Nephron (organoid): ENCODE data around the gene PLEKHA5.
A peak's percentile ranks its signal among the peaks of the same experiment; 100 is the strongest.

ENCODE experiments used
- H3K27ac Mint-ChIP-seq, 3 experiments: 2 replicates each; pipeline ENCODE4 v1.8.0; 2020; ENCODE audit warnings: mixed read lengths in 3 of 3, mild to moderate bottlenecking in 2 of 3, moderate library complexity in 1 of 3
- H3K27me3 Mint-ChIP-seq: 2 replicates; pipeline ENCODE4 v1.8.0; 2021; ENCODE audit warnings: low read depth, mild to moderate bottlenecking, moderate library complexity, mixed read lengths
- H3K36me3 Mint-ChIP-seq: 2 replicates; pipeline ENCODE4 v1.8.0; 2020; ENCODE audit warnings: low read depth, mixed read lengths
- H3K4me1 Mint-ChIP-seq: 2 replicates; pipeline ENCODE4 v1.8.0; 2020; ENCODE audit warnings: mixed read lengths
- H3K4me3 Mint-ChIP-seq, 3 experiments: 2 replicates each; pipeline ENCODE4 v1.8.0; 2020; ENCODE audit warnings: mild to moderate bottlenecking in 3 of 3, mixed read lengths in 3 of 3, moderate library complexity in 2 of 3
- H3K9me3 Mint-ChIP-seq: 2 replicates; pipeline ENCODE4 v1.8.0; 2020; ENCODE audit warnings: mixed read lengths
- TF ChIP-seq, protein P1 (sequence below), 3 experiments: fragments of 200-600 bp; sonication (generic); IDR thresholded peaks; one replicate each; pipeline ENCODE4 v1.5.0; 2021; ENCODE audit warnings: antibody characterized with exemption in 3 of 3; ENCODE audit not compliant: unreplicated experiment in 3 of 3

PLEKHA5 gene

DNA sequence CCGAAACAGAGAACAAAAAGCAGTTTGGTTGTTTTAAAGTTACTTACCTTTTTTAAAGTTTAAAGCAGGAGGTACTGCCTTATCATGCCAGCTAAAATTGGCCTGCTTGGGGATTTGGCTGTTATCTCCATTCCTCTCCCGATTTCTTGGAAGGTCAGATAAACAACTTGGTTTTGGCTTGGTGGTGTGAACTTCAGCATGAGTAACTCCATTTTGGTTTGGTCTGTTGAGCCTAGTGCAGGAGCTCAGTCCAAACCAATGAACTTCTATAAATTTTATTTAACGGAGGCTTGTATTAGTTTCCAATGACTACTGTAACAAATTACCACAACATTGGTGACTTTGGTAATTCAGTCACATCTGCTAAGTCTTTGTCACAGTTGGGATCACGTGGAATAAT lies 82.3 kb downstream of the PLEKHA5 start:
- no peak overlapping the region for H3K27ac Mint-ChIP-seq
- peaks cover 2% of the 10 kb centered on the region for H3K4me1 Mint-ChIP-seq
- no peak overlapping the region for H3K4me3 Mint-ChIP-seq
- no peaks in the 10 kb centered on the region for H3K27me3 Mint-ChIP-seq
- H3K36me3 Mint-ChIP-seq = peaks cover 36% of the 10 kb centered on the region
- peaks cover 8% of the 10 kb centered on the region for H3K9me3 Mint-ChIP-seq
- TF ChIP-seq, protein P1, sequence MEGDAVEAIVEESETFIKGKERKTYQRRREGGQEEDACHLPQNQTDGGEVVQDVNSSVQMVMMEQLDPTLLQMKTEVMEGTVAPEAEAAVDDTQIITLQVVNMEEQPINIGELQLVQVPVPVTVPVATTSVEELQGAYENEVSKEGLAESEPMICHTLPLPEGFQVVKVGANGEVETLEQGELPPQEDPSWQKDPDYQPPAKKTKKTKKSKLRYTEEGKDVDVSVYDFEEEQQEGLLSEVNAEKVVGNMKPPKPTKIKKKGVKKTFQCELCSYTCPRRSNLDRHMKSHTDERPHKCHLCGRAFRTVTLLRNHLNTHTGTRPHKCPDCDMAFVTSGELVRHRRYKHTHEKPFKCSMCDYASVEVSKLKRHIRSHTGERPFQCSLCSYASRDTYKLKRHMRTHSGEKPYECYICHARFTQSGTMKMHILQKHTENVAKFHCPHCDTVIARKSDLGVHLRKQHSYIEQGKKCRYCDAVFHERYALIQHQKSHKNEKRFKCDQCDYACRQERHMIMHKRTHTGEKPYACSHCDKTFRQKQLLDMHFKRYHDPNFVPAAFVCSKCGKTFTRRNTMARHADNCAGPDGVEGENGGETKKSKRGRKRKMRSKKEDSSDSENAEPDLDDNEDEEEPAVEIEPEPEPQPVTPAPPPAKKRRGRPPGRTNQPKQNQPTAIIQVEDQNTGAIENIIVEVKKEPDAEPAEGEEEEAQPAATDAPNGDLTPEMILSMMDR (IDR thresholded peaks at IDR 0.05; ENCODE audit: unreplicated experiment in 3 of 3) = no peak

DNA sequence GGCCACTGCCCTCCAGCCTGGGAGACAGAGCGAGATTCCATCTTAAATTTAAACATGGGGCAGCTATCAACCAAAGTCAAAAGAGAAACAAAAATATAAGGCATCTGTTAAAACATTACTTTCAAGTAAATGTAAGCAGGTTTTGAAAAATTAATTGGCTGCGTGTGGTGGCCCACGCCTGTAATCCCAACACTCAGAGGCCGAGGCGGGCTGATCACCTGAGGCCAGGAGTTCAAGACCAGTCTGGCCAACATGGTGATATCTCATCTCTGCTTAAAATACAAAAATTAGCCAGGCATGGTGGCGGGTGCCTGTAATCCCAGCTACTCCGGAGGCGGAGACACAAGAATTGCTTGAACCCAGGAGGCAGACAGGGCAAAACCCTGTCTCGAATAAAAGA lies 82.7 kb downstream of the PLEKHA5 start:
- no peak overlapping the region for H3K4me3 Mint-ChIP-seq

GRCh38 chr12:19214020-19214419 lies 84.5 kb downstream of the PLEKHA5 start:
- Mint-ChIP-seq H3K27ac (no peak overlapping the region), H3K27me3 (no peaks in the 10 kb centered on the region), H3K36me3 (peaks cover 22% of the 10 kb centered on the region), H3K4me3 (no peak overlapping the region), H3K9me3 (peaks cover 6% of the 10 kb centered on the region), H3K4me1 (peaks cover 17% of the 10 kb centered on the region)
- TF ChIP-seq, protein P1 (IDR thresholded peaks at IDR 0.05; ENCODE audit: unreplicated experiment in 3 of 3) = no peak

More for the DNA sequence above, 82.7 kb downstream of the PLEKHA5 start:
- TF ChIP-seq, protein P1 (IDR thresholded peaks at IDR 0.05; ENCODE audit: unreplicated experiment in 3 of 3) = no peak
- Mint-ChIP-seq H3K27ac (no peak overlapping the region), H3K36me3 (peaks cover 33% of the 10 kb centered on the region), H3K4me1 (peaks cover 6% of the 10 kb centered on the region), H3K9me3 (peaks cover 8% of the 10 kb centered on the region), H3K27me3 (no peaks in the 10 kb centered on the region)

DNA sequence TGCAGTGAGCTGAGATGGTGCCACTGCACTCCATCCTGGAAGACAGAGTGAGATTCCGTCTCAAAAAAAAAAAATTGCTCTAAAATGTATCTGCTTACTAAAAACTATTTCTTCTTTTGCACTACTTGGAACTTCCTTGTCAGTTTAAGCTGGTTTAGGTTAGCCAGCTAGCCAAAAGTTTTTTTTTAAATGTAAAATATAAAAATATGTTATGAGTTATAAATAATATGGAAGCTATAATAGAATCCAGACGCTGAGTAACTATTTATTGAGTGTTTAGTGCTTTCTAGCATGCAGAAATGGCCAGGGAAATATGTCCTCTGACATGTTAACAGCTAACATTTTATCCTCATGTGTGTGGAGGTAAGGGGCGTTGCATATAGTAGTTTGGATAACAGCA lies 85.6 kb downstream of the PLEKHA5 start:
- peaks cover 17% of the 10 kb centered on the region for H3K36me3 Mint-ChIP-seq
- H3K9me3 Mint-ChIP-seq = peaks cover 3% of the 10 kb centered on the region
- H3K27ac Mint-ChIP-seq = no peak overlapping the region
- peaks cover 17% of the 10 kb centered on the region for H3K4me1 Mint-ChIP-seq
- H3K27me3 Mint-ChIP-seq = no peaks in the 10 kb centered on the region
- no peak overlapping the region for H3K4me3 Mint-ChIP-seq
- TF ChIP-seq, protein P1 (IDR thresholded peaks at IDR 0.05; ENCODE audit: unreplicated experiment in 3 of 3) = no peak

DNA sequence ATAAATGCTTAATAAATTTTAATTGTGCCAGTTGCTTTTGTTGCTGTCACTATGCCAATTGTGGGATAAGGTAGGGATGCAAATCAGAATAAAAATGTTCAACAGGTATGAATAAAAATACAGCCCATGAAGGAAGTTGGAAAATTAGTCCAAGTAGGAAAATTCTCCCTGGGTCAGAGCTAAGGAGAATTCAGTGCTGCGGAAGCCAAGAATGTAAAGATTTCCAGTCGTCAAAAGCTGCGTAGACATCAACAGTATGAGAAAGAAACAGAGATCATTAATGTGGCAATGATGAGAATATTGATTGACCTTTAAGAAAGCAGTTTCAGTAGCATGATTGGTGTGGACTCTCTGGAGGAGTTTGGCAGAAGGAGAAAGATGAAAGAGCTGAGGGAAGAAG lies 87.9 kb downstream of the PLEKHA5 start:
- Mint-ChIP-seq H3K27ac (peak overlapping the region in 2 of 3 experiments; percentile 41 to 62), H3K9me3 (no peaks in the 10 kb centered on the region), H3K27me3 (no peaks in the 10 kb centered on the region), H3K4me3 (no peak overlapping the region), H3K4me1 (peaks cover 27% of the 10 kb centered on the region), H3K36me3 (peaks cover 4% of the 10 kb centered on the region)
- TF ChIP-seq, protein P1 (IDR thresholded peaks at IDR 0.05; ENCODE audit: unreplicated experiment in 3 of 3) = no peak

GRCh38 chr12:19220205-19220604 lies 90.7 kb downstream of the PLEKHA5 start:
- Mint-ChIP-seq H3K4me1 (peaks cover 45% of the 10 kb centered on the region), H3K27ac (no peak overlapping the region), H3K4me3 (no peak overlapping the region), H3K36me3 (peaks cover 4% of the 10 kb centered on the region), H3K27me3 (no peaks in the 10 kb centered on the region), H3K9me3 (no peaks in the 10 kb centered on the region)
- TF ChIP-seq, protein P1 (IDR thresholded peaks at IDR 0.05; ENCODE audit: unreplicated experiment in 3 of 3) = no peak
